Spleen (tissue), 7 donors: ENCODE measurements around the gene KLHDC7B.

Source experiments
- POLR2A ChIP-seq, 3 donors: fragments of 450-650 bp; IDR thresholded peaks; one replicate each; pipeline ENCODE4 v1.5.1; 2017; ENCODE audit warnings: antibody characterized with exemption in 3 of 3, mild to moderate bottlenecking in 1 of 3
- TF ChIP-seq, protein P1 (sequence below), 11 experiments: fragments of 200-600 bp in 7 of 11; fragments of 450-650 bp in 4 of 11; sonication (generic) in 4 of 11; IDR thresholded peaks in 8 of 11; conservative IDR thresholded peaks in 3 of 11; 1 replicate in 7 of 11; 2 replicates in 4 of 11; pipeline versions ENCODE4 v1.4.0 to v1.8.0; 2016 to 2021; ENCODE audit warnings: antibody characterized with exemption in 11 of 11, inconsistent platforms in 4 of 11, mild to moderate bottlenecking in 1 of 11
- donor health status: DM: no; HTN: no; CAD: no; lungs with moderate emphysema.
- donor health status: DM: no; HTN: no; CAD: no.
- donor health status: DM: no; HTN: no; CAD: no.

DNA sequence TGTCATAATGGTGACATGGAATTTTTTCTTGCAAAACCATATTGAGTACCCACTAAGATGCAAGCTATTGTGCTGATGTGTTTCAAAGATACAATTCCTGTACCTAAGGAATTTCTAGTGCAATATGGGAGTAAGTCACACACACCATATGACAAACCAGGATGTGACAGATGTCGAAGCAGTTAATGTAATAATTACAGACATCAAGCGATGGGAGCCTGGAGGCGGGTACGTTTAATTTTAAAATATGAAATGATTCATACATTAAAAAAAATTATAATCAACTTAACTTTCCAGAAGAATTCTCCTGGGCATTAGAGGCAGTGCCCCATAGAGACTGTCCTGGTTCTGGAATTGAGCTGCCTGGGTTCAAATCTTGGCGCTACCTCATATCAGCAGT, 11.0 kb downstream of the KLHDC7B start:
- TF ChIP-seq, protein P1, sequence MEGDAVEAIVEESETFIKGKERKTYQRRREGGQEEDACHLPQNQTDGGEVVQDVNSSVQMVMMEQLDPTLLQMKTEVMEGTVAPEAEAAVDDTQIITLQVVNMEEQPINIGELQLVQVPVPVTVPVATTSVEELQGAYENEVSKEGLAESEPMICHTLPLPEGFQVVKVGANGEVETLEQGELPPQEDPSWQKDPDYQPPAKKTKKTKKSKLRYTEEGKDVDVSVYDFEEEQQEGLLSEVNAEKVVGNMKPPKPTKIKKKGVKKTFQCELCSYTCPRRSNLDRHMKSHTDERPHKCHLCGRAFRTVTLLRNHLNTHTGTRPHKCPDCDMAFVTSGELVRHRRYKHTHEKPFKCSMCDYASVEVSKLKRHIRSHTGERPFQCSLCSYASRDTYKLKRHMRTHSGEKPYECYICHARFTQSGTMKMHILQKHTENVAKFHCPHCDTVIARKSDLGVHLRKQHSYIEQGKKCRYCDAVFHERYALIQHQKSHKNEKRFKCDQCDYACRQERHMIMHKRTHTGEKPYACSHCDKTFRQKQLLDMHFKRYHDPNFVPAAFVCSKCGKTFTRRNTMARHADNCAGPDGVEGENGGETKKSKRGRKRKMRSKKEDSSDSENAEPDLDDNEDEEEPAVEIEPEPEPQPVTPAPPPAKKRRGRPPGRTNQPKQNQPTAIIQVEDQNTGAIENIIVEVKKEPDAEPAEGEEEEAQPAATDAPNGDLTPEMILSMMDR (IDR thresholded peaks at IDR 0.05 in 8 of 11, conservative IDR thresholded peaks at IDR 0.05 in 3 of 11) = no peak
- TF ChIP-seq POLR2A (IDR thresholded peaks at IDR 0.05) = no peak
